Psoas muscle (tissue), 8 donors: ENCODE measurements around the gene NCAPD3. TPM values are rescaled to one million over a fixed set of nuclear protein-coding genes. Genes with fewer than 3 reads are reported as not detected.

ENCODE experiments used
- ATAC-seq, 4 donors: fragments of 200-7000 bp; cut with Tn5 transposase; one replicate each; pipeline ENCODE4 v1.9.1; 2020; ENCODE audit warnings: moderate library complexity in 3 of 4, mild to moderate bottlenecking in 2 of 4
- DNase-seq, 2 donors: peaks; one replicate each; pipeline ENCODE4 v3.0.0-alpha.2; 2020
- H3K27ac ChIP-seq: fragments of 200-600 bp; one replicate; pipeline ENCODE4 v1.8.0; 2022
- H3K27me3 ChIP-seq, 3 donors: fragments of 200-600 bp in 1 of 3; one replicate each; pipeline versions ENCODE4 v1.6.1 to v1.8.0; 2013 to 2022; ENCODE audit warnings: low read length in 2 of 3, mild to moderate bottlenecking in 2 of 3, moderate library complexity in 1 of 3; ENCODE audit not compliant: insufficient read depth in 3 of 3
- H3K36me3 ChIP-seq, 2 donors: fragments of 200-600 bp in 1 of 2; one replicate each; pipeline versions ENCODE4 v1.6.1 to v1.8.0; 2013 to 2022; ENCODE audit warnings: low read depth in 1 of 2, mild to moderate bottlenecking in 1 of 2, moderate library complexity in 1 of 2; ENCODE audit not compliant: insufficient read depth in 1 of 2
- H3K4me1 ChIP-seq: fragments of 200-600 bp; one replicate; pipeline ENCODE4 v1.8.0; 2022
- H3K4me3 ChIP-seq: fragments of 200-600 bp; one replicate; pipeline ENCODE4 v1.8.0; 2022; ENCODE audit warnings: mild to moderate bottlenecking
- H3K9me3 ChIP-seq: fragments of 200-600 bp; one replicate; pipeline ENCODE4 v1.8.0; 2022
- WGBS, 3 donors: extraction: QIAGEN DNeasy Blood & Tissue Kit; methylation state at CpG; one replicate each; pipeline versions ENCODE4 v1.1.6 to v1.1.7; 2013; 5-methylcytosine and 5-hydroxymethylcytosine counted together
- intact Hi-C, 2 donors: fragments of 100-400 bp; cut with DNase I; formaldehyde crosslinking; loops; one replicate each; pipeline versions ENCODE4 v1.11.0 to v1.14.2; 2022
- polyA plus RNA-seq, 3 donors: library from polyadenylated mRNA; stranded (reverse); fragments of 200-250 nt; gene quantifications; one replicate each; pipeline ENCODE4 v1.2.3, GENCODE V29; 2013
- total RNA-seq, 4 donors: library from RNA; stranded (reverse); fragmentation: NEBNext Ultra II Directional in 2 of 4; extraction: Animal tissue kit (Norgen Biotek cat#: 25700) in 2 of 4; gene quantifications; one replicate each; pipeline versions ENCODE4 v1.2.1 to v1.2.4, GENCODE V29; 2021 to 2023
- TF ChIP-seq, protein P1 (sequence below): fragments of 200-600 bp; IDR thresholded peaks from one replicate; pipeline ENCODE4 v1.8.0; 2022; ENCODE audit warnings: antibody characterized with exemption
- donor health status: healthy with polysubstance abuse.
- donor health status: DM: no; HTN: no; CAD: no; lungs with moderate emphysema.
- donor health status: Bipolar disorder and iron deficiency.
- donor health status: healthy.
- donor health status: DM: yes; HTN: yes; CAD: no.
- donor health status: DM: no; HTN: no; CAD: no.
- donor health status: DM: no; HTN: no; CAD: no.
- donor health status: DM: yes; HTN: yes; CAD: no.

The NCAPD3 gene
- total and polyA plus RNA-seq, 7 donors: 2.8 to 8.7 (median 5.5) TPM

DNA sequence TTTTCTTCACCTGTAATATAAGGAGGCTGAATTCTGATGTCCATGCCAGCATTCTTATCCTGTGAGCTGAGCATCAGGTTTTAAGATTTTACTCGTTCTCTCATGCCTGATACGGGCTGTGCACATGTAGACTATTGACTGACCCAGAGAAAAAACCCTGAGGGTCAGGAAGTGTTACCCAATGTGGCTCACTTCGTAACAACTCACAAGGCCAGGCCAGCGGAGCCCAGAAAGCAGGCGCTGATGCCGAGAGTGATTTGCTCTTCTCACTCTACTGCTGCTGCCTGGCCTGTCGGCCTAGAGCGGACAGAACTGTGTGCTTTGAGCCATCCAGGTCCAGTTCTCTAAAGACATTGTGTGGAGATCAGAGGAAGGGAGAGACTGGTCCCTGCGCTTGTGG, 18.6 kb upstream of the NCAPD3 start:
- intact Hi-C loops: no loop called here
- DNase-seq: no peak
- H3K9me3 ChIP-seq: no peaks in the 10 kb centered on the region
- no peaks in the 10 kb centered on the region for H3K4me1 ChIP-seq
- ATAC-seq: no peak
- WGBS, 3 donors: 76 to 88% (median 82%) methylated on average over 9 of the region's 9 CpGs
- no peak overlapping the region for H3K27ac ChIP-seq
- no peak overlapping the region for H3K4me3 ChIP-seq
- no peaks in the 10 kb centered on the region for H3K27me3 ChIP-seq
- TF ChIP-seq, protein P1, sequence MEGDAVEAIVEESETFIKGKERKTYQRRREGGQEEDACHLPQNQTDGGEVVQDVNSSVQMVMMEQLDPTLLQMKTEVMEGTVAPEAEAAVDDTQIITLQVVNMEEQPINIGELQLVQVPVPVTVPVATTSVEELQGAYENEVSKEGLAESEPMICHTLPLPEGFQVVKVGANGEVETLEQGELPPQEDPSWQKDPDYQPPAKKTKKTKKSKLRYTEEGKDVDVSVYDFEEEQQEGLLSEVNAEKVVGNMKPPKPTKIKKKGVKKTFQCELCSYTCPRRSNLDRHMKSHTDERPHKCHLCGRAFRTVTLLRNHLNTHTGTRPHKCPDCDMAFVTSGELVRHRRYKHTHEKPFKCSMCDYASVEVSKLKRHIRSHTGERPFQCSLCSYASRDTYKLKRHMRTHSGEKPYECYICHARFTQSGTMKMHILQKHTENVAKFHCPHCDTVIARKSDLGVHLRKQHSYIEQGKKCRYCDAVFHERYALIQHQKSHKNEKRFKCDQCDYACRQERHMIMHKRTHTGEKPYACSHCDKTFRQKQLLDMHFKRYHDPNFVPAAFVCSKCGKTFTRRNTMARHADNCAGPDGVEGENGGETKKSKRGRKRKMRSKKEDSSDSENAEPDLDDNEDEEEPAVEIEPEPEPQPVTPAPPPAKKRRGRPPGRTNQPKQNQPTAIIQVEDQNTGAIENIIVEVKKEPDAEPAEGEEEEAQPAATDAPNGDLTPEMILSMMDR: no peak
- H3K36me3 ChIP-seq: peaks cover 6 to 95% of the 10 kb centered on the region in 2 donors

DNA sequence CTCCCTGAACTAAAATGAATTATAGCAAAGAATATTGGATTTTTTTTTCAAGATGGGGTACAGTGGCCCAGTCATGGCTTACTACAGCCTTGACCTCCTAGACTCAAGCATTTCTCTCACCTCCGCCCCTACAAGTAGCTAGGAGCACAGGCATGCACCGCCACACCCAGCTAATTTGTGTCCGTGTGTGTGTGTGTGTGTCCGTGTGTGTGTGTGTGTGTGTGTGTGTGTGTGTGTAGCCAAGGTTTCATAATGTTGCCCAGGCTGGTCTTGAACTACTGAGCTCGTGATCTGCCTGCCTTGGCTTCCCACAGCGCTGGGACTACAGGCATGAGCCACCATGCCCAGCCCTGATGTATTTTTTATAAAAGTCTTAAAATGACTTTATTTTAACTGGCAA, 16.8 kb upstream of the NCAPD3 start:
- ATAC-seq (no peak), DNase-seq (no peak)
- Histone ChIP-seq H3K27me3 (no peaks in the 10 kb centered on the region), H3K4me3 (no peak overlapping the region), H3K9me3 (no peaks in the 10 kb centered on the region), H3K4me1 (no peaks in the 10 kb centered on the region), H3K36me3 (peaks cover 2 to 93% of the 10 kb centered on the region in 2 donors), H3K27ac (no peak overlapping the region)
- WGBS, 3 donors: 68 to 70% (median 70%) methylated on average over 6 of the region's 6 CpGs
- TF ChIP-seq, protein P1: no peak
- intact Hi-C loops: no loop called here

DNA sequence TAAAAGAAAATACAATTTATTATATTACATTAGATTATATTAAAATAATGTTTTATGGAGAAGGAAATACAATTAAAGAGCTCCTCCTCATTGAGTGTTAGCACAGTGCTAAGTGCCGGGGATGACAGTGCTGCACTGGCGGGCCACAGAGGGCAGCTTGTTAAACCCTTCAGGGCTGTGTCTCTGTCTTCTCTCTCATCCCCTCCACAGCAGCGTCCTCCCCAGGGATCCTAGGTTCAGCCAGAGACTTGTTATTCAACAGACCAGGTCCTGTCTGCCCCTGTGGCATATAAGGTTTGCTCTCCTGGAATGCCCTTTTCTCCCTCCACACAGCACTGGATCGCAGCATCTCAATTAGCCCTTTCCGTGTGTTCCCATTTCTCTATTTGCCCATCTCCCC, 15.2 kb upstream of the NCAPD3 start:
- DNase-seq (no peak), ATAC-seq (no peak)
- no peak overlapping the region for H3K27ac ChIP-seq
- WGBS, 3 donors: 91 to 95% (median 94%) methylated on average over 5 of the region's 5 CpGs
- intact Hi-C loops: no loop called here
- TF ChIP-seq, protein P1: no peak
- H3K36me3 ChIP-seq: peaks cover 2 to 87% of the 10 kb centered on the region in 2 donors
- H3K27me3 ChIP-seq: no peaks in the 10 kb centered on the region
- no peak overlapping the region for H3K4me3 ChIP-seq
- no peaks in the 10 kb centered on the region for H3K4me1 ChIP-seq
- no peaks in the 10 kb centered on the region for H3K9me3 ChIP-seq

DNA sequence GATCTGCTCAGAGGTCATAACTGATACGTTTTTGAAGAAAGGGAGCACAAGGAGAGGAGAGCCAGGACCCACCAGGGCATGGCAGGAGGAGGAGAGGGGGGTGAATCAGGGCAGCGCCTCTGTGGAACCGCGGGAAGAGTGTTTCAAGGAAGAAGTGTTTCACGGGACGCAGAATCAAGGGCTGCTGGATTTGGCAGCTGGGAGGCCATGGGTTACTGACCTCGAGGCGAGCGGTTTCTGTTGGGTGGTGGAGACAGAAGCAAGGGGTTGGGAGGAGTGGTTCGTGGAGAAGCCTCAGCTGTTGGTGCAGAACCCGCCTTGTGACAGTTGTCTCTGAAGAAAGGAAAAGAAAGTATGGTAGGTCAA, 13.8 kb upstream of the NCAPD3 start:
- Histone ChIP-seq H3K27ac (no peak overlapping the region), H3K36me3 (peaks cover 2 to 73% of the 10 kb centered on the region in 2 donors), H3K27me3 (no peaks in the 10 kb centered on the region), H3K9me3 (no peaks in the 10 kb centered on the region), H3K4me3 (no peak overlapping the region), H3K4me1 (no peaks in the 10 kb centered on the region)
- ATAC-seq (no peak), DNase-seq (no peak)
- intact Hi-C loops: no loop called here
- WGBS, 3 donors: 85 to 89% (median 88%) methylated on average over 11 of the region's 11 CpGs
- TF ChIP-seq, protein P1: no peak

DNA sequence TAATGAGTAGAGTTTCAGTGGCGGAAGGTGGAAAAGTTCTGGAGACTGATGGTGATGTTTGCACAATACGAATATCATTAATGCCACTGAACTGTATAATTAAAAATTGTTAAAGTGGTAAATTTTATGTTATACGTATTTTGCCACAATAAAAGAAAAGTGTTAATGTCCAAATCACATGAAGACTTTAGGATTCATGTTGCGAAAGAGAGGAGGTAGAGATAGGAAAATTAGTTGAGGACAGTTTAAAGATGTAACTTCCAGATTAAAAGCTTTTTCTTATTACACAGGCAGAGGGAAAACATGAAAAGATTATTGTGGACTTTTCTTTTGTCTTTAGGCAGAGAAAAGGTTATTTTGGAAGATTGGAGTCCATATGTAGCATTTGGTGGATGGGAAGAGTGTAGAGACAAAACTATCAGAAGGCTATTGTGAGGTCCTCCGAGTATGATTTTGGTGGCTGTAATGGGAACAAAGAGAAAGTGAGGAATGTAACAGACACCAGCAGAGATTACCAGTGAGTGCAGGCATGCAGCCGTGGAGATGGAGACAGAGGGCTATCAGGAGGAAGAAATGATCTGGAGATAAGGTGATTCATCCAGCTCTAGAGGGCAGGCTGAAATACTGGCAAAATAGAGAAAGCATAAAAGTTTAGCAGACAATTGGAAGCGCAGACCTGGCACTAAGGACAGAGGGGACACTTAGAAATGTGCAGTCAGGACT, 13.2 kb upstream of the NCAPD3 start:
- Histone ChIP-seq H3K4me3 (no peak overlapping the region), H3K27ac (no peak overlapping the region), H3K4me1 (no peaks in the 10 kb centered on the region), H3K36me3 (peaks cover 2 to 67% of the 10 kb centered on the region in 2 donors), H3K9me3 (no peaks in the 10 kb centered on the region), H3K27me3 (no peaks in the 10 kb centered on the region)
- no peak for ATAC-seq
- intact Hi-C loops: no loop called here
- TF ChIP-seq, protein P1: no peak
- 91 to 95% (median 93%) methylated on average over 7 of the region's 7 CpGs for WGBS, 3 donors
- no peak for DNase-seq
